ENCODE data around the gene SLC29A2.
A peak's percentile ranks its signal among the peaks of the same experiment; 100 is the strongest.

- peak; percentile 89 for TF ChIP-seq CTCF (IDR thresholded peaks at IDR 0.05; ENCODE audit: low read depth, low read length)
- TF ChIP-seq POLR2A (IDR thresholded peaks at IDR 0.05; ENCODE audit: extremely low read depth, insufficient read length): no peak
- TF ChIP-seq MAX (IDR thresholded peaks at IDR 0.05; ENCODE audit: low read depth, low read length): peak; percentile 99
Measured at GRCh38 chr11:66328302-66329144, 43.0 kb downstream of the SLC29A2 start.

Measured in NB4 (cell line).